Mesodermal cell (in vitro differentiated cells): ENCODE results near the gene INSYN2B.
A peak's percentile ranks its signal among the peaks of the same experiment; 100 is the strongest.
"Not testable (repeated sequence)": the region's sequence is repeated elsewhere in the genome, so short reads cannot be mapped to it uniquely, and the experiment has no call there.

Experiments
- H3K27ac ChIP-seq: 2 replicates; pipeline ENCODE4 v1.7.0; 2013; ENCODE audit warnings: mild to moderate bottlenecking, low read depth, low read length, moderate library complexity; ENCODE audit not compliant: severe bottlenecking
- H3K36me3 ChIP-seq: 2 replicates; pipeline ENCODE4 v1.7.1; 2013; ENCODE audit warnings: mild to moderate bottlenecking, low read length, moderate library complexity; ENCODE audit not compliant: control insufficient read depth, insufficient read depth
- H3K4me1 ChIP-seq: one replicate; pipeline ENCODE4 v1.7.1; 2013; ENCODE audit warnings: mild to moderate bottlenecking, low read length; ENCODE audit not compliant: insufficient read depth, control insufficient read depth, poor library complexity, severe bottlenecking
- H3K4me3 ChIP-seq: 2 replicates; pipeline ENCODE4 v1.7.0; 2013; ENCODE audit warnings: low read length, control low read depth, mild to moderate bottlenecking; ENCODE audit not compliant: insufficient read depth, poor library complexity, severe bottlenecking; ENCODE audit errors: extremely low read depth
- H3K9me3 ChIP-seq: 2 replicates; pipeline ENCODE4 v1.7.1; 2013; ENCODE audit warnings: mild to moderate bottlenecking, low read length, moderate library complexity; ENCODE audit not compliant: control insufficient read depth
- WGBS, 2 experiments: methylation state at CpG; one replicate each; pipeline ENCODE4 v1.1.5; 2013; ENCODE audit warnings: missing lambda C conversion rate in 2 of 2; ENCODE audit not compliant: insufficient coverage in 2 of 2; 5-methylcytosine and 5-hydroxymethylcytosine counted together

Gene INSYN2B

GRCh38 chr5:169953196-169953595, 27.1 kb downstream of the INSYN2B start:
- 100% methylated on average over 1 of the region's 4 CpGs; no CpG with 5 or more reads in 1 of the 2 experiments for WGBS, 2 experiments
- not testable (repeated sequence) for H3K4me1 ChIP-seq, H3K36me3 ChIP-seq, H3K9me3 ChIP-seq, H3K4me3 ChIP-seq, H3K27ac ChIP-seq

- peaks cover 15% of the 10 kb centered on the region for H3K4me1 ChIP-seq
- no peaks in the 10 kb centered on the region for H3K36me3 ChIP-seq
- no peaks in the 10 kb centered on the region for H3K9me3 ChIP-seq
- no peak overlapping the region for H3K4me3 ChIP-seq
- no peak overlapping the region for H3K27ac ChIP-seq
- 100% methylated on average over 1 of the region's 2 CpGs; no CpG with 5 or more reads in 1 of the 2 experiments for WGBS, 2 experiments
These were observed 30.0 kb downstream of the INSYN2B start for GRCh38 chr5:169950333-169950732.

DNA sequence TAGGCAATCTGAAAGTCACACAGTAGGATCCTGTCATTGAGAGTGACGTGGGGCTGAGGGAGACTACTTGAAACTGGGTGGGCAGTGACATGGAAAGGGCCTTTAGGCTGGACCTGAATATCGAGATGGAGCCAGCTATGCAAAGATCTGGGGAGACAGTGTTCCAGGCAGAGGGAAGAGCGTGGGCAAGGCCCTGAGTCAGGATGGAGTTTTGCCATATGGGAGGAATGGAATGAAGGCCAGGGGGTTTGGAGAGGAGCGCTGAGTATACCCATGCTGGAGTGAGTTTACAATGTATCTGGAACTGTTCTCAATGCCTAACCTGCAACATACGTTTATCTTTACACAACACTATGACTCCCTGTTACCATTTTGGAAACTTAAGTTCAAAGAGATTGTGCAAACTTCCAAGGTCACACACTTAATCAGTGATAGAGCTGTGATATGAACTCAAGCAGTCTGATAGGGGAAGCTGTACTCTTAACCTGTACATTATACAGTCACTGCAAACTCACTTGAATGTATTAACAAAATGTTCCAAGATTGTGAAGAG, 33.5 kb downstream of the INSYN2B start:
- H3K27ac ChIP-seq: no peak overlapping the region
- WGBS, 2 experiments: 92 to 100% methylated on average over 2 to 4 of the region's 5 CpGs

GRCh38 chr5:169945831-169946261, 34.4 kb downstream of the INSYN2B start:
- H3K9me3 ChIP-seq: no peaks in the 10 kb centered on the region
- peaks cover 15% of the 10 kb centered on the region for H3K4me1 ChIP-seq
- no peaks in the 10 kb centered on the region for H3K36me3 ChIP-seq
- peak overlapping the region; percentile 59 for H3K27ac ChIP-seq
- no peak overlapping the region for H3K4me3 ChIP-seq
- WGBS, 2 experiments: 43 to 56% methylated on average over 2 to 3 of the region's 3 CpGs

More for the DNA sequence above, 33.5 kb downstream of the INSYN2B start:
- no peaks in the 10 kb centered on the region for H3K9me3 ChIP-seq
- no peak overlapping the region for H3K4me3 ChIP-seq
- H3K36me3 ChIP-seq: no peaks in the 10 kb centered on the region
- H3K4me1 ChIP-seq: peaks cover 15% of the 10 kb centered on the region

GRCh38 chr5:169944922-169945680, 35.2 kb downstream of the INSYN2B start:
- WGBS, 2 experiments: 88 to 90% methylated on average over 6 of the region's 8 CpGs
- Histone ChIP-seq H3K4me1 (peaks cover 15% of the 10 kb centered on the region), H3K36me3 (no peaks in the 10 kb centered on the region), H3K27ac (peak overlapping the region; percentile 51), H3K9me3 (no peaks in the 10 kb centered on the region), H3K4me3 (no peak overlapping the region)

DNA sequence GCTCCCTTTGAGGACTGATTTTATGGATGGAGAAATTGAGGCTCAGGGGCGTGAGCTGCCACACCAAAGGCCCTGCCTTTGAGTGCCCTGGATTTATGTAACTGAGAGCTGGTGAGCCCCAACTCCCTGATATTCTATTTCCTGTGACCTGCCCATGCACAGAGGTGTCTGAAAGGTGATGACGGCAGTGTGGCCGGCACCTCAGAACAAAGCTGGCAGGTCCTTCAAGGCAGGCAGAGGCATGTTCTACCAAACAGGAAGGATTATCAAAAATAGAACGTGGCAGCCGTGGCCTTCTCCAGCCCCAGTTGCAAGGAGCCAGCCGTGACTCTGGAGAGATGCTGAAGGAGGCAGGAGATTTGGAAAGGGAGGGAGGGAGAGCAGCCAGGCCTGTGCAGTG, 36.2 kb downstream of the INSYN2B start:
- whole genome bisulfite sequencing, 2 experiments: 93 to 100% methylated on average over 6 of the region's 6 CpGs
- no peak overlapping the region for H3K27ac ChIP-seq
- no peaks in the 10 kb centered on the region for H3K36me3 ChIP-seq
- H3K4me1 ChIP-seq: peaks cover 15% of the 10 kb centered on the region
- H3K9me3 ChIP-seq: no peaks in the 10 kb centered on the region
- H3K4me3 ChIP-seq: no peak overlapping the region

GRCh38 chr5:169943026-169943425, 37.3 kb downstream of the INSYN2B start:
- Histone ChIP-seq H3K9me3 (no peaks in the 10 kb centered on the region), H3K27ac (no peak overlapping the region), H3K4me3 (no peak overlapping the region), H3K36me3 (no peaks in the 10 kb centered on the region), H3K4me1 (peaks cover 15% of the 10 kb centered on the region)
- 100% methylated on average over 2 of the region's 4 CpGs; no CpG with 5 or more reads in 1 of the 2 experiments for WGBS, 2 experiments

GRCh38 chr5:169942181-169942580, 38.1 kb downstream of the INSYN2B start:
- Histone ChIP-seq H3K4me1 (peaks cover 15% of the 10 kb centered on the region), H3K27ac (no peak overlapping the region), H3K9me3 (no peaks in the 10 kb centered on the region), H3K36me3 (no peaks in the 10 kb centered on the region), H3K4me3 (no peak overlapping the region)
- no CpG with 5 or more reads among the region's 1 CpG for WGBS, 2 experiments

GRCh38 chr5:169941542-169941941, 38.8 kb downstream of the INSYN2B start:
- no peaks in the 10 kb centered on the region for H3K9me3 ChIP-seq
- H3K27ac ChIP-seq: no peak overlapping the region
- no peak overlapping the region for H3K4me3 ChIP-seq
- H3K36me3 ChIP-seq: no peaks in the 10 kb centered on the region
- 90 to 94% methylated on average over 7 of the region's 7 CpGs for WGBS, 2 experiments
- H3K4me1 ChIP-seq: peaks cover 15% of the 10 kb centered on the region

DNA sequence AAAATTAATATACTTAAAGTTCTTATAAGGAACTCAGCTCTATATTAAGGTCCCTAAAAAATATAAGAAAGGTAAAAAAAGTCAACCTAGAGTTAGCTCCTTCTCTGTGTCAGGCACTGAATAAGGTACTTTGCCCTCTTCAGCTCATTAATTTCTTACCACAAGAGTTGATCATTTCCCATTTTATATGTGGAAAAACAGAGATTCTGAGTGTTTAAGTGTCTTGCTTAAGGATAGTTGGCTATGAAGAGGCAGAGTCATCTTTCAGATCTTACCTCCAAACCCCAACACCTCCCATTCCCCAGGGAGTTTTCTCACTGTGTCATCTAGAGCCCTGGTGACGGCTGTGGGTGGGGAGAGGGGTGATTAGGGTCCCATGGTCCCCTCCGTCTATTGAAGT, 40.6 kb downstream of the INSYN2B start:
- H3K4me3 ChIP-seq: no peak overlapping the region
- no peak overlapping the region for H3K27ac ChIP-seq
- H3K9me3 ChIP-seq: no peaks in the 10 kb centered on the region
- no peaks in the 10 kb centered on the region for H3K36me3 ChIP-seq
- peaks cover 12% of the 10 kb centered on the region for H3K4me1 ChIP-seq
- WGBS, 2 experiments: 60% methylated on average over 1 of the region's 2 CpGs; no CpG with 5 or more reads in 1 of the 2 experiments

DNA sequence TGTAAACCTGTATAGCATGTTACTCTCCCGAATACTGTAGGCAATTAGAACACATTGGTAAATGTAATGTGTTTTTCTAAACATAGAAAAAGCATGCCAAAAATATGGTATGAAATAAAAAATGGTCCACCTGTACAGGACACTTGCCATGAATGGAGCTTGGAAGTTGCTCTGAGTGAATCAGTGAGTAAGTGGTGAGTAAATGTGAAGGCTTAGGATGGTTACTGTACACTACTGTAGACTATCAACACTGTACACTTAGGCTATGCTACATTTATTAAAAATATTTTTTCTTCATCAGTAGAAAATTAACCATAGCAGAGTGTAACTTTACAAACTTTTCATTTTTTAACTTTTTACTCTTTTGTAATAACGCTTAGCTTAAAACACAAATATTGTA, 41.9 kb downstream of the INSYN2B start:
- no CpG with 5 or more reads among the region's 2 CpGs for WGBS, 2 experiments

More for the DNA sequence above, 41.9 kb downstream of the INSYN2B start:
- no peaks in the 10 kb centered on the region for H3K36me3 ChIP-seq
- H3K4me3 ChIP-seq: no peak overlapping the region
- H3K9me3 ChIP-seq: no peaks in the 10 kb centered on the region
- no peak overlapping the region for H3K27ac ChIP-seq
- H3K4me1 ChIP-seq: peaks cover 14% of the 10 kb centered on the region
